ENCODE results near the gene SLIT3.

Gene SLIT3

DNA sequence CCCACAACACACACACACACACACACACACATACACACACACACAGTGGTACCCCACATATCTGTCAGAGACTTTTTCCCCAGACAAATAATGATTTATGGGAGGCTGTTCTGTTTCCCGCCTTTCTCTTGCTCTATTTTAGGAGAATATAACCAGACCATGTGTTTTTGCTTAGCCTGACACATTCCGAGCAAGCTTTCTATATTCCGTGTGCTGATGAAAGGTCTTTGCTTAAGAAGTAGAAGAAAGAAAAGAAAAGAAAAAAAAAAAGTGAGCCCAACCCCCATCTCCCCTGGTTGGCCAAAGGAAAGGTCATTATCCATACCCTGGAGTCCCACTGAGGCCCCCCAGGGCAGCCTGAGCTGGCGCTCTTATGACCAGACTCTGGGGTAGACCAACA is 338.6 kb downstream of the SLIT3 start:
- TF ChIP-seq GATA3 (IDR thresholded peaks at IDR 0.05; ENCODE audit: low read depth, low read length), result no peak
- no peak for TF ChIP-seq GATA2 (IDR thresholded peaks at IDR 0.05; ENCODE audit: low read depth, low read length)

- TF ChIP-seq GATA3 (IDR thresholded peaks at IDR 0.05; ENCODE audit: low read depth, low read length) (no peak), GATA2 (IDR thresholded peaks at IDR 0.05; ENCODE audit: low read depth, low read length) (no peak)
Observed at GRCh38 chr5:168961681-168962080, 339.3 kb downstream of the SLIT3 start.

DNA sequence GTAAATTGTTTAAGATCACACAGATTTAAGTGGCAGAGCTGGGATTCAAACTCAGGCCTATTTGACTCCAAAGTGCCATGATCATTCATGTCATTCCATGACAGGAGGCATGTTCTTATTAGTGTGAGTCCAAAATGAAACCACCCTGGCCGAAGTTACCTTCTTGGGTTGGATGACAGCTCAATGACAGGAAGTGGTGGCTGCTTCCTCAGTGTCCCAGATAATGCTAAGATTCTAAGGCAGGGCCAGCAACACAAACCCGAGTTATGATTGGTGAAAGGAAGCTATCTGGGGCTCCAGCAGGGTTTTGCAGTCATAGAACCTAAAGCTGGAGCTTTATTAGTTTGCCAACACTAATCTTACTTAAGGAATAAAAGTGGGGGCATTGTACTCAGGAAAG is 340.4 kb downstream of the SLIT3 start:
- TF ChIP-seq GATA3 (IDR thresholded peaks at IDR 0.05; ENCODE audit: low read depth, low read length), result no peak
- TF ChIP-seq GATA2 (IDR thresholded peaks at IDR 0.05; ENCODE audit: low read depth, low read length), result no peak

- peak; percentile 40; the same call in 1 of the 2 replicates for TF ChIP-seq GATA2 (IDR thresholded peaks at IDR 0.05; ENCODE audit: low read depth, low read length)
- TF ChIP-seq GATA3 (IDR thresholded peaks at IDR 0.05; ENCODE audit: low read depth, low read length), result no peak
Observed at GRCh38 chr5:168953351-168953750, 347.6 kb downstream of the SLIT3 start.

- no peak for TF ChIP-seq GATA3 (IDR thresholded peaks at IDR 0.05; ENCODE audit: low read depth, low read length)
- TF ChIP-seq GATA2 (IDR thresholded peaks at IDR 0.05; ENCODE audit: low read depth, low read length), result no peak
Observed at GRCh38 chr5:168952196-168952595, 348.7 kb downstream of the SLIT3 start.

GRCh38 chr5:168951769-168952168 is 349.2 kb downstream of the SLIT3 start:
- TF ChIP-seq GATA3 (IDR thresholded peaks at IDR 0.05; ENCODE audit: low read depth, low read length) (no peak), GATA2 (IDR thresholded peaks at IDR 0.05; ENCODE audit: low read depth, low read length) (no peak)

- no peak for TF ChIP-seq GATA3 (IDR thresholded peaks at IDR 0.05; ENCODE audit: low read depth, low read length)
- no peak for TF ChIP-seq GATA2 (IDR thresholded peaks at IDR 0.05; ENCODE audit: low read depth, low read length)
Observed at GRCh38 chr5:168951356-168951755, 349.6 kb downstream of the SLIT3 start.

DNA sequence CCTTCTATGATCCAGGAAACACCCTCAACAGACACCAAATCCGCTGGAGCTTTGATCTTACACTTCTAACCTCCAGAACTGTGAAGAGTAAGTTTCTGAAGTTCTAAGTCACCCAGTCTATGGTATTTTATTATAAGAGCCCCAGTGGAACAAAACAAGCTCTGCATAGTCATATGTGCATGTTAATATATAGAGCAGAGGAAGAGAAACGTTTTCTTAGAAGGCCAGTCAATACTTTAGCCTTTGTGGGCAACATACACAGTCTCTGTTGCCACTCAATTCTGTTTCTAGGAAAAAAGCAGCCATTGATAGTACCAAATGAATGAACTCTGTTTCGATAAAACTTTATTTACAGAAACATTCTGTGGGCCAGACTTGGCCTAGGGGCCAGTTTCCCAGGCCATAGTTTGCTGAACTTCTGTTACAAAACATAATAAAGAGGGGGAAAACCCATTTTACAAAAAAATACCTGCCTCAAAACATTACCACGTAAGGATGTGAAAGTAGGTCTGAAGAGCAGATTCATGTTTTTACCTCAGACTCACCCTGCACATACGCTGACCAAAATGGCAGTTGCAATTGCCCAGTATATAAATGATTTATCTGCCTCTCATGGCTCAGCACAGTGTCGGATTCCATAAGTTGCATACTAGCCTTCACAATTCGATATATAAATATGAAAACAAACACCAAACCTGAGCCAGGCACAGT is 350.5 kb downstream of the SLIT3 start:
- TF ChIP-seq GATA2 (IDR thresholded peaks at IDR 0.05; ENCODE audit: low read depth, low read length) (no peak), GATA3 (IDR thresholded peaks at IDR 0.05; ENCODE audit: low read depth, low read length) (no peak)

DNA sequence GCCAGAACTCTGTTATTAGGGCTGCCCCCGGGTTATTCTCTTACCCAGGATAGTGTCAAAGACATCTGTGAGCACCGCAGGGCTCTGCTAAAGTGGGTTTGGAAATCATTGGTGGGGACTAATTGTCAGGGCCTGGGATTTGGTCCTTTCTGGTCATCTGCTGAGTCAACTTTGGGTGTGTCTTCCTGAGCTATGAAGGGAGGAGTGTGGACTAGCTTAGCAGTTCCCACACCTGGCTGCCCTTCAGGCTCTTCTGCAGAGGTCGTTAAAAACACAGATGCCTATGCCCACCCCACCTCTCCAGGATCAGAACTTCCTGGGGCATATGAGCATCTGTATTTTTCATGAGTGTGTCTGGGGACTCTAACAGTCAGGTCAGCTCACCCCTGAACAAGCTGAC is 352.2 kb downstream of the SLIT3 start:
- no peak for TF ChIP-seq GATA3 (IDR thresholded peaks at IDR 0.05; ENCODE audit: low read depth, low read length)
- no peak for TF ChIP-seq GATA2 (IDR thresholded peaks at IDR 0.05; ENCODE audit: low read depth, low read length)

DNA sequence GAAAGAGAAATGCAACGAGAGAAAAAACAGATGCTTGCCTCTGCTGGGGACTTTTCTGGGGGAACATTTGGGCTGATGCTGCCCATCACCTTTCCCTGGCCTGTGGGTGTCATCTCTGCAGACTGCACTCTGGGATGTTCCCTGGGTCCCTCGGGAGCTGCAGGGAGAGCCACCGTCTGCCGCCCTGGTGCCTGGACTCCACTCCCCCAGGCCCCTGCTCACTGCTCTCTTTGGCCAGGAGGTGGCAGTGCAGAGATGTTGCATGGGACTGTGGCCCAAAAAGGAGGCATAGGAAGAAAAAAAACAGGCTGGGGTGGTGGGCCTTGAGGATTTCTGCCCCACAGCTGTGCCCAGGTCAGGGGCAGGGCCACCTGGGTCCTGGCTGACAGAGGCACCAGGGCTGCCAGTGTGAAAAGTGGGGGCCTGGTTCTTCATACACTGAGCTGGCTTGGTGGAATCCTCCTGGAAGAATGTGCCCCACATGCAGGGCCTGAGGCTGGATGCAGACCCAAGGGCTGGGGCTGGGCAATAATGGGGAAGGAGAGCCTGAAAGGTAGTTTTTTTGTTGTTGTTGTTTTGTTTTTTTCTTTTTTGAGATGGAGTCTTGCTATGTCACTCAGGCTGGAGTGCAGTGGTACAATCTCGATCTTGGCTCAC is 353.6 kb downstream of the SLIT3 start:
- TF ChIP-seq GATA2 (IDR thresholded peaks at IDR 0.05; ENCODE audit: low read depth, low read length), result peak; percentile 11; the same call in 1 of the 2 replicates
- TF ChIP-seq GATA3 (IDR thresholded peaks at IDR 0.05; ENCODE audit: low read depth, low read length), result no peak

DNA sequence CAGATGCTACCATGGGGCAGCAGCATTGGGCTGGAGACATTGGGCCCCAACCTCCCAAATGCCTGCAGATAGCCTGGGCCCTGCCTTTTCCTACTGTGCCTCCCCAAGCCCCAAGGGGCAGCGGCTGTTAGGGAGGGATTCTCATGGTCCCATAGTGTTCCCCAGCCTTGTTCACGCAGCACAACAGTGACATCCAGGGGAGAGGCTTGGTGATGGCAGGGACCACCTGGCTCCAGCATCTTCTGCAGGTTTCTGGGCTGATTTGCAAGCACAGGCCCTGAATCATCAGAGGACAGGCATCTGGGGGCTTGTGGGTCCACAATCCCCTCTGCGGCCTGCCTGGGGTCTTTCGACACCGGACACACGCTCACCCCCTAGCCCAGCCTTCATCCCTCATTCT is 354.6 kb downstream of the SLIT3 start:
- no peak for TF ChIP-seq GATA2 (IDR thresholded peaks at IDR 0.05; ENCODE audit: low read depth, low read length)
- no peak for TF ChIP-seq GATA3 (IDR thresholded peaks at IDR 0.05; ENCODE audit: low read depth, low read length)

- peak; percentile 65; the same call in 1 of the 2 replicates for TF ChIP-seq GATA2 (IDR thresholded peaks at IDR 0.05; ENCODE audit: low read depth, low read length)
- no peak; the same call in 1 of the 2 replicates for TF ChIP-seq GATA3 (IDR thresholded peaks at IDR 0.05; ENCODE audit: low read depth, low read length)
Observed at GRCh38 chr5:168944004-168944403, 356.9 kb downstream of the SLIT3 start.

GRCh38 chr5:168943091-168943884 is 357.7 kb downstream of the SLIT3 start:
- TF ChIP-seq GATA2 (IDR thresholded peaks at IDR 0.05; ENCODE audit: low read depth, low read length), result no peak
- no peak for TF ChIP-seq GATA3 (IDR thresholded peaks at IDR 0.05; ENCODE audit: low read depth, low read length)

DNA sequence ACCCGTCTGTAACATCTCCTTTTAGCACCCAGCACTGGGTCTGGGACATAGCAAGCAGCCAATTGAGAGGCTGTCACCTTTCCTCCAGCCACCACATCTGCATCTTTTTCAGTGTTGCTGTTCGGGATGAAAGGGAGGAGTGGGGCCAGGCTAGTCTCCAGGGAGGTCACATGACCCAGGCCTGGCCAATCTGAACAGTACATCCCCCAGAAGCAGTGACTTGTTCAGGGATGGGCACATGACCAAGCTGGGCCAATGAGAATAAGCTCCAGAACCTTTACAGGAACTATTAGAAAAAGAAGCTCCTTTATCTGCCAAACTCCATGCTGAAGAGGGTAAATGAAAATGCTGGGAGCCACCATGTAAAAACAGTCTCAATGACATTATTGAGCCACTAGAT is 359.0 kb downstream of the SLIT3 start:
- no peak for TF ChIP-seq GATA2 (IDR thresholded peaks at IDR 0.05; ENCODE audit: low read depth, low read length)
- TF ChIP-seq GATA3 (IDR thresholded peaks at IDR 0.05; ENCODE audit: low read depth, low read length), result no peak

All from SH-SY5Y (cell line).